Gastroesophageal sphincter (tissue), 4 donors: Measurements from ENCODE around the gene ARAP3. TPM values are rescaled to one million over a fixed set of nuclear protein-coding genes. Genes with fewer than 3 reads are reported as not detected.

Source experiments
- ATAC-seq: fragments of 150-250 bp; one replicate; pipeline ENCODE4 v1.9.1; 2016; ENCODE audit warnings: mild to moderate bottlenecking, moderate library complexity
- H3K27ac ChIP-seq, 4 donors: fragments of 200-600 bp; sonication (generic) in 3 of 4; 1 replicate in 3 of 4; 2 replicates in 1 of 4; pipeline ENCODE4 v1.5.1; 2016 to 2019
- H3K27me3 ChIP-seq: fragments of 200-600 bp; sonication (generic); one replicate; pipeline ENCODE4 v1.5.1; 2019
- H3K36me3 ChIP-seq, 2 donors: fragments of 200-600 bp; sonication (generic); one replicate each; pipeline ENCODE4 v1.5.1; 2019; ENCODE audit warnings: control low read depth in 1 of 2
- H3K4me1 ChIP-seq, 3 donors: fragments of 200-600 bp; sonication (generic); 1 replicate in 2 of 3; 2 replicates in 1 of 3; pipeline ENCODE4 v1.5.1; 2016 to 2019; ENCODE audit warnings: control low read depth in 2 of 3
- H3K4me3 ChIP-seq, 2 donors: fragments of 200-600 bp; sonication (generic); one replicate each; pipeline ENCODE4 v1.5.1; 2019; ENCODE audit warnings: mild to moderate bottlenecking in 1 of 2, moderate library complexity in 1 of 2
- H3K9me3 ChIP-seq, 3 donors: fragments of 200-600 bp; sonication (generic); one replicate each; pipeline ENCODE4 v1.5.1; 2017 to 2019; ENCODE audit warnings: control low read depth in 2 of 3
- EP300 ChIP-seq: sonication (generic); formaldehyde crosslinking; IDR thresholded peaks from one replicate; pipeline ENCODE4 v1.6.1; 2017; ENCODE audit warnings: antibody characterized with exemption, mild to moderate bottlenecking
- POLR2A ChIP-seq, 2 donors: fragments of 450-650 bp; IDR thresholded peaks; one replicate each; pipeline ENCODE4 v1.6.1; 2017; ENCODE audit warnings: antibody characterized with exemption in 2 of 2, mild to moderate bottlenecking in 2 of 2, moderate library complexity in 1 of 2
- POLR2AphosphoS5 ChIP-seq: sonication (generic); formaldehyde crosslinking; IDR thresholded peaks from one replicate; pipeline ENCODE4 v1.6.1; 2017; ENCODE audit warnings: antibody characterized with exemption
- WGBS, 2 donors: methylation state at CpG; one replicate each; pipeline ENCODE4 v1.1.5; 2018; ENCODE audit warnings: low coverage in 1 of 2; 5-methylcytosine and 5-hydroxymethylcytosine counted together
- total RNA-seq, 4 donors: library from RNA; depleted of rRNA; stranded (reverse); fragments of >200 nt; gene quantifications; one replicate each; pipeline ENCODE4 v1.1.0, GENCODE V29; 2016
- TF ChIP-seq, protein P1 (sequence below), 4 experiments: fragments of 200-600 bp in 2 of 4; fragments of 450-650 bp in 2 of 4; sonication (generic) in 1 of 4; IDR thresholded peaks; one replicate each; pipeline ENCODE4 v1.5.1; 2017 to 2019; ENCODE audit warnings: antibody characterized with exemption in 4 of 4, mild to moderate bottlenecking in 2 of 4, moderate library complexity in 2 of 4

The ARAP3 gene
- total RNA-seq, 4 donors from 2014 or later, result 5.3 to 7.2 (median 6.2) TPM

GRCh38 chr5:141686648-141687416 is 4.8 kb upstream of the ARAP3 start:
- no peak for ATAC-seq
- 73 to 82% methylated on average over 3 of the region's 3 CpGs for WGBS, 2 donors
- peaks cover 0 to 11% (median under 1%) of the 10 kb centered on the region in 3 donors for H3K4me1 ChIP-seq
- no peak for TF ChIP-seq EP300
- TF ChIP-seq, protein P1, sequence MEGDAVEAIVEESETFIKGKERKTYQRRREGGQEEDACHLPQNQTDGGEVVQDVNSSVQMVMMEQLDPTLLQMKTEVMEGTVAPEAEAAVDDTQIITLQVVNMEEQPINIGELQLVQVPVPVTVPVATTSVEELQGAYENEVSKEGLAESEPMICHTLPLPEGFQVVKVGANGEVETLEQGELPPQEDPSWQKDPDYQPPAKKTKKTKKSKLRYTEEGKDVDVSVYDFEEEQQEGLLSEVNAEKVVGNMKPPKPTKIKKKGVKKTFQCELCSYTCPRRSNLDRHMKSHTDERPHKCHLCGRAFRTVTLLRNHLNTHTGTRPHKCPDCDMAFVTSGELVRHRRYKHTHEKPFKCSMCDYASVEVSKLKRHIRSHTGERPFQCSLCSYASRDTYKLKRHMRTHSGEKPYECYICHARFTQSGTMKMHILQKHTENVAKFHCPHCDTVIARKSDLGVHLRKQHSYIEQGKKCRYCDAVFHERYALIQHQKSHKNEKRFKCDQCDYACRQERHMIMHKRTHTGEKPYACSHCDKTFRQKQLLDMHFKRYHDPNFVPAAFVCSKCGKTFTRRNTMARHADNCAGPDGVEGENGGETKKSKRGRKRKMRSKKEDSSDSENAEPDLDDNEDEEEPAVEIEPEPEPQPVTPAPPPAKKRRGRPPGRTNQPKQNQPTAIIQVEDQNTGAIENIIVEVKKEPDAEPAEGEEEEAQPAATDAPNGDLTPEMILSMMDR (IDR thresholded peaks at IDR 0.05), result no peak
- TF ChIP-seq POLR2AphosphoS5, result no peak
- TF ChIP-seq POLR2A (IDR thresholded peaks at IDR 0.05), result no peak
- H3K36me3 ChIP-seq, result no peaks in the 10 kb centered on the region
- H3K9me3 ChIP-seq, result no peaks in the 10 kb centered on the region
- peaks cover 23% of the 10 kb centered on the region for H3K27me3 ChIP-seq
- H3K27ac ChIP-seq, result no peak overlapping the region
- no peak overlapping the region for H3K4me3 ChIP-seq

GRCh38 chr5:141685591-141685990 is 3.6 kb upstream of the ARAP3 start:
- H3K27ac ChIP-seq, result no peak overlapping the region
- H3K4me1 ChIP-seq, result peaks cover 0 to 22% (median 6%) of the 10 kb centered on the region in 3 donors
- ATAC-seq, result no peak
- H3K9me3 ChIP-seq, result no peaks in the 10 kb centered on the region
- no peaks in the 10 kb centered on the region for H3K36me3 ChIP-seq
- H3K27me3 ChIP-seq, result peaks cover 19% of the 10 kb centered on the region
- H3K4me3 ChIP-seq, result no peak overlapping the region
- 83 to 100% methylated on average over 1 of the region's 1 CpG for WGBS, 2 donors
- TF ChIP-seq POLR2A (IDR thresholded peaks at IDR 0.05), result no peak
- TF ChIP-seq POLR2AphosphoS5, result no peak
- no peak for TF ChIP-seq EP300
- TF ChIP-seq, protein P1 (IDR thresholded peaks at IDR 0.05), result no peak

DNA sequence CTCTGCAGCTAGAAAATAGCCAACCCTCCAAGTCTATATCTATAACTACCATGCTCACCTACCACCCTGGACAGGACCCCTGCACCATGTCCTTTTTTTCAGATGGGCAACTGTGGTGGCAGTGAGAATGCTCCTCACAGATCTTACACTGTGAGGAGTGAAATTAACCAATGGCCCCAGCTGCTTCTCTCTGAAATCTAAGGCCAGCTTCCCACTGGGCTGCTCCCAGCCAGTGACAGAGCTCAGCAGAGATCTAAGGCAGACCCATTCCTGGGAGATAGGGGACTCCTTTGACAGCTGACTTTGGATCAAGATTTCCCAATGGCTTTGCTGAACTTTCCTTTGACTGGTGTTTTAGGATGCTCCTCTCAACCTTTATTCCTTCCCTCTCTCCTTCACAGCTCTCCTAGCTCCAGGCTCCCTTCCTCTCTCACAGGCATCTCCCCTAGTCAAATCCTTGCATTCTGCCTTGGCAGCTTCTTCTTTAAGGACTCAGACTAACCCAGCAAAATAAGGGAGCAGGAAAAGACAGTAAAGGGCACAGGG is 1.6 kb upstream of the ARAP3 start:
- H3K27ac ChIP-seq, result no peak overlapping the region
- TF ChIP-seq POLR2A (IDR thresholded peaks at IDR 0.05) (no peak), EP300 (no peak), POLR2AphosphoS5 (no peak)
- TF ChIP-seq, protein P1 (IDR thresholded peaks at IDR 0.05), result no peak
- ATAC-seq, result no peak

GRCh38 chr5:141681295-141681694 is 735 bp downstream of the ARAP3 start:
- no peaks in the 10 kb centered on the region for H3K27me3 ChIP-seq
- peaks cover 0 to 28% (median 6%) of the 10 kb centered on the region in 3 donors for H3K4me1 ChIP-seq
- no peak for TF ChIP-seq EP300
- TF ChIP-seq, protein P1 (IDR thresholded peaks at IDR 0.05), result no peak
- no peak for TF ChIP-seq POLR2AphosphoS5
- TF ChIP-seq POLR2A (IDR thresholded peaks at IDR 0.05), result no peak
- H3K9me3 ChIP-seq, result no peaks in the 10 kb centered on the region
- no peaks in the 10 kb centered on the region for H3K36me3 ChIP-seq
- peak overlapping the region in 3 of 4 donors; percentile 76 to 80 (median 77) for H3K27ac ChIP-seq
- peak overlapping the region; percentile 37 to 64 for H3K4me3 ChIP-seq
- 69 to 86% methylated on average over 1 of the region's 2 CpGs for WGBS, 2 donors
- no peak for ATAC-seq

More for the DNA sequence above, 1.6 kb upstream of the ARAP3 start:
- Histone ChIP-seq H3K4me3 (no peak overlapping the region), H3K9me3 (no peaks in the 10 kb centered on the region), H3K4me1 (peaks cover 0 to 28% (median 6%) of the 10 kb centered on the region in 3 donors), H3K36me3 (no peaks in the 10 kb centered on the region), H3K27me3 (no peaks in the 10 kb centered on the region)
